Posterior cingulate gyrus (tissue), 11 donors: ENCODE measurements around the gene KRT7.

Experiments
- DNase-seq, 10 donors: peaks; one replicate each; pipeline versions ENCODE4 v3.0.0 to v3.0.0-alpha.2; 2020 to 2021; ENCODE audit warnings: mixed read lengths in 3 of 10
- intact Hi-C: fragments of 100-400 bp; cut with DNase I; formaldehyde crosslinking; loops from one replicate; pipeline ENCODE4 v1.15.1; 2023

Gene KRT7

GRCh38 chr12:52232674-52233461 is at the start of gene KRT7:
TSS of gene KRT7 (plus strand) at chr12:52233243. CDS start at chr12:52233297, 54 bp downstream.
- DNase-seq: no peak
- intact Hi-C loops: no loop called here

- intact Hi-C loops: no loop called here
- DNase-seq: peak in 1 of 10 donors; percentile 50
These were observed 49.5 kb upstream of the KRT7 start for GRCh38 chr12:52183544-52183910.

- DNase-seq: no peak
- intact Hi-C loops: no loop called here
These were observed 49.1 kb upstream of the KRT7 start for GRCh38 chr12:52183971-52184370.

DNA sequence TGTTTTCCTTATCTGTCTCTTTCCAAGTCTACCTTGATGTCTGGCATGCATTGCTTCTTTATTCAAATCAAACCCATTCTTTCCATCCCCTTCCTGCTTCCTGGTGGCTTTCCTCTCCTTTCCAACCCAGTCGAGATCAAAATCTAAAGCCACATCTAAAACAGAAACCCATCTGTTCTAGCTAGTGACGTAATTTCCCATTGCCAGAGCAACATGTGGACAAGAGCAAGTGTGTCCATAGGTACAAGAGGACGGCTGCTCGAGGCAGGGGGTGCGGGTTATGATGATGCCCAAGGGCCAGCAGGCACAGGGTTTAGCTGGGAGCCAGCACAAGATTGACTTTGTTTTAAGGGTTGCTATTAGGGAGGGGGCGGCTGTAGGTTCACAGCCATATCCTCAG is 48.2 kb upstream of the KRT7 start:
- intact Hi-C loops: no loop called here
- DNase-seq: no peak

- intact Hi-C loops: no loop called here
- DNase-seq: no peak
These were observed 47.6 kb upstream of the KRT7 start for GRCh38 chr12:52185400-52185967.

GRCh38 chr12:52186118-52186840 is 46.8 kb upstream of the KRT7 start:
- intact Hi-C loops: no loop called here
- DNase-seq: no peak

- no peak for DNase-seq
- intact Hi-C loops: no loop called here
These were observed 45.8 kb upstream of the KRT7 start for GRCh38 chr12:52187206-52187605.

GRCh38 chr12:52187640-52188039 is 45.4 kb upstream of the KRT7 start:
- intact Hi-C loops: no loop called here
- no peak for DNase-seq

- intact Hi-C loops: no loop called here
- no peak for DNase-seq
These were observed 44.4 kb upstream of the KRT7 start for GRCh38 chr12:52188658-52189057.

- no peak for DNase-seq
- intact Hi-C loops: no loop called here
These were observed 43.5 kb upstream of the KRT7 start for GRCh38 chr12:52189376-52190174.

- DNase-seq: no peak
- intact Hi-C loops: no loop called here
These were observed 41.9 kb upstream of the KRT7 start for GRCh38 chr12:52190860-52191729.

GRCh38 chr12:52191841-52192791 is 40.9 kb upstream of the KRT7 start, which contains the start of gene KRT80:
TSS of gene KRT80 (minus strand) at chr12:52192014. CDS start at chr12:52191902, 112 bp downstream.
- intact Hi-C loops: no loop called here
- peak in 7 of 10 donors; percentile 48 to 94 (median 70) for DNase-seq

DNA sequence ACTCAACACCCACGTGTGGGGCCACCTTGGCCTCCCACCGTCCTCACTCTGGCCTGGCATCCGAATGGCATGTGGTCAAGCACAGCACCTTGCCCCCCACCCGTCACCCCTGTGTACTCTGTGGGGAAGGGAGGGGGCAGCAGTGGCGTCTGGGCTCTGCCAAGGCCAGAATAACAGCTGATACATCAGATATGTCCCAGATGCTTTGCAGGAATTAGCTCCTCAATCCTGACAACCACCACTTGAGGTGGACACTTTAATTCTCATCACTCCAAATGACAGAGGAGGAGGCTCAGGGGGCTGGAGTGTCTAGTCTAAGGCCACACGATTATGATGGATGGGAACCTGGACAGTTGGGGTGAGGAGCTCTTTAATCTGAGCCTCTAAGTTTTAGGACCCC is 39.5 kb upstream of the KRT7 start:
- intact Hi-C loops: no loop called here
- DNase-seq: no peak

DNA sequence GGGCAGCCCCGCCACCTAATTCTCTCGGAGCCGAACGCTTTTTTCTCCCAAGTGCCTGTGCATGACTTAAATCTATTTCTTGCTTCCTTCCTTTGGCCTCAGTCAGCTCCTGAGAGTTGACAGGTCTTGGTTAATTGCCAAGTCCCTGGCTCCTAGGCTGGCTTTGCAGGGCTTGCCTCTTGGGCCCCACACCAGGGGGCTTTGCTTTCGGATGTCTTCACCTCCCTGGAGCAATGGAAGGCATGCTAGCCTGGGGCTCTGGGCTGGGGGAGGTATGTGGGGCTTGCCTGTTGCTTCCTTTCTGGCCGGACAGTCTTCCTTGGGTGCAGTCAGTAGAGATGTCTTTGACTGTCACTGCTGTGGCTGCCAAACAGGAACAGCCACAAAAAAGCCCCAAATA is 39.1 kb upstream of the KRT7 start:
- no peak for DNase-seq
- intact Hi-C loops: no loop called here

- intact Hi-C loops: no loop called here
- DNase-seq: no peak
These were observed 37.8 kb upstream of the KRT7 start for GRCh38 chr12:52195065-52195730.

GRCh38 chr12:52197371-52198231 is 35.4 kb upstream of the KRT7 start:
- intact Hi-C loops: no loop called here
- no peak for DNase-seq
